Caki2 (cell line): ENCODE results near the gene PALM. TPM values are rescaled to one million over a fixed set of nuclear protein-coding genes. Genes with fewer than 3 reads are reported as not detected.

Experiments
- DNase-seq: peaks from one replicate; pipeline ENCODE4 v3.0.0-alpha.2; 2015; ENCODE audit warnings: low read depth
- in situ Hi-C: cut with HindIII; loops from 2 replicates; pipeline ENCODE4 v1.10.0; 2016; ENCODE audit warnings: low sequenced_read_pairs, low pct_unique_long_range_greater_than_20kb, mixed read lengths
- total RNA-seq: library from RNA; depleted of rRNA; stranded (reverse); fragments of >200 nt; shearing (Covaris generic); gene quantifications from 2 replicates; pipeline ENCODE4 v1.2.3, GENCODE V29; 2014; ENCODE audit warnings: low replicate concordance; rRNA removed

The PALM gene
- total RNA-seq, 1 experiment from 2014 or later = 14.1 TPM

- in situ Hi-C loops = no loop called here
Measured at GRCh38 chr19:789701-790060, 80.9 kb downstream of the PALM start.

GRCh38 chr19:791007-791566 lies 82.4 kb downstream of the PALM start:
- in situ Hi-C loops = no loop called here

More at GRCh38 chr19:789701-790060, 80.9 kb downstream of the PALM start:
- DNase-seq = no peak

GRCh38 chr19:791567-792305 lies 83.0 kb downstream of the PALM start:
- in situ Hi-C loops = no loop called here
- no peak for DNase-seq

More at GRCh38 chr19:791007-791566, 82.4 kb downstream of the PALM start:
- DNase-seq = no peak

- in situ Hi-C loops = no loop called here
- DNase-seq = no peak
Measured at GRCh38 chr19:792306-792885, 83.7 kb downstream of the PALM start.

GRCh38 chr19:793806-794205 lies 85.1 kb downstream of the PALM start:
- in situ Hi-C loops = no loop called here
- no peak for DNase-seq

- in situ Hi-C loops = no loop called here
- no peak for DNase-seq
Measured at GRCh38 chr19:795073-795611, 86.4 kb downstream of the PALM start.

- no peak for DNase-seq
- in situ Hi-C loops = no loop called here
Measured at GRCh38 chr19:795691-796581, 87.2 kb downstream of the PALM start.

- in situ Hi-C loops = no loop called here
- DNase-seq = peak; percentile 99
Measured at GRCh38 chr19:796692-797527, 88.2 kb downstream of the PALM start, which contains the start of gene PTBP1. TSS of gene PTBP1 (plus strand) at chr19:797452. CDS start at chr19:797498, 46 bp downstream.

Other genes with a start within 250 kb of the PALM start
- 0.98 and 1.2 TPM in 2 replicates for gene SHC2, start 247.9 kb upstream of the PALM start, total RNA-seq
- gene MADCAM1, start 212.4 kb upstream of the PALM start, total RNA-seq = not detected in 2 replicates
- gene TPGS1, start 201.4 kb upstream of the PALM start, total RNA-seq = 27.3 and 47.1 TPM in 2 replicates
- gene CDC34, start 177.2 kb upstream of the PALM start, total RNA-seq = 35.0 and 38.4 TPM in 2 replicates
- gene GZMM, start 164.9 kb upstream of the PALM start, total RNA-seq = not detected in 2 replicates
- 255 and 330 TPM in 2 replicates for gene BSG, start 136.3 kb upstream of the PALM start, total RNA-seq
- gene HCN2, start 119.1 kb upstream of the PALM start, total RNA-seq = 2.1 and 3.2 TPM in 2 replicates
- gene POLRMT, start 75.4 kb upstream of the PALM start, total RNA-seq = 30.4 and 40.5 TPM in 2 replicates
- not detected in 2 replicates for gene FGF22, start 69.1 kb upstream of the PALM start, total RNA-seq
- 21.3 and 30.9 TPM in 2 replicates for gene RNF126, start 45.7 kb upstream of the PALM start, total RNA-seq
- gene FSTL3, start 32.5 kb upstream of the PALM start, total RNA-seq = 83.8 and 95.5 TPM in 2 replicates
- 2.0 TPM in 1 of 2 replicates, not detected in the other for gene PRSS57, start 13.5 kb upstream of the PALM start, total RNA-seq
- 3.9 and 9.6 TPM in 2 replicates for gene MISP, start 42.2 kb downstream of the PALM start, total RNA-seq
- gene PTBP1, start 88.5 kb downstream of the PALM start, total RNA-seq = 136 and 182 TPM in 2 replicates
- 3.1 and 13.6 TPM in 2 replicates for gene PLPPR3, start 113.0 kb downstream of the PALM start, total RNA-seq
- gene AZU1, start 118.9 kb downstream of the PALM start, total RNA-seq = not detected in 2 replicates
- 0.14 TPM in 1 of 2 replicates, not detected in the other for gene PRTN3, start 132.1 kb downstream of the PALM start, total RNA-seq
- gene ELANE, start 143.4 kb downstream of the PALM start, total RNA-seq = not detected in 2 replicates
- gene CFD, start 150.7 kb downstream of the PALM start, total RNA-seq = 6.8 and 9.9 TPM in 2 replicates
- gene MED16, start 184.3 kb downstream of the PALM start, total RNA-seq = 17.3 and 26.9 TPM in 2 replicates
- gene RNU6-9, start 184.5 kb downstream of the PALM start, total RNA-seq = not detected in 2 replicates
- 6.2 and 34.0 TPM in 2 replicates for gene R3HDM4, start 204.3 kb downstream of the PALM start, total RNA-seq
- not detected in 2 replicates for gene KISS1R, start 208.4 kb downstream of the PALM start, total RNA-seq
- gene ARID3A, start 217.1 kb downstream of the PALM start, total RNA-seq = 7.8 and 12.2 TPM in 2 replicates